HG03103 (cell line): ENCODE data around the gene GATD1.
"Not testable (repeated sequence)": the region's sequence is repeated elsewhere in the genome, so short reads cannot be mapped to it uniquely, and the experiment has no call there.

Source experiments
- ATAC-seq: cut with Tn5 transposase; IDR thresholded peaks from one replicate; pipeline ENCODE4 v1.9.1; 2021; ENCODE audit warnings: low read depth; ENCODE audit not compliant: unreplicated experiment

GATD1 gene

DNA sequence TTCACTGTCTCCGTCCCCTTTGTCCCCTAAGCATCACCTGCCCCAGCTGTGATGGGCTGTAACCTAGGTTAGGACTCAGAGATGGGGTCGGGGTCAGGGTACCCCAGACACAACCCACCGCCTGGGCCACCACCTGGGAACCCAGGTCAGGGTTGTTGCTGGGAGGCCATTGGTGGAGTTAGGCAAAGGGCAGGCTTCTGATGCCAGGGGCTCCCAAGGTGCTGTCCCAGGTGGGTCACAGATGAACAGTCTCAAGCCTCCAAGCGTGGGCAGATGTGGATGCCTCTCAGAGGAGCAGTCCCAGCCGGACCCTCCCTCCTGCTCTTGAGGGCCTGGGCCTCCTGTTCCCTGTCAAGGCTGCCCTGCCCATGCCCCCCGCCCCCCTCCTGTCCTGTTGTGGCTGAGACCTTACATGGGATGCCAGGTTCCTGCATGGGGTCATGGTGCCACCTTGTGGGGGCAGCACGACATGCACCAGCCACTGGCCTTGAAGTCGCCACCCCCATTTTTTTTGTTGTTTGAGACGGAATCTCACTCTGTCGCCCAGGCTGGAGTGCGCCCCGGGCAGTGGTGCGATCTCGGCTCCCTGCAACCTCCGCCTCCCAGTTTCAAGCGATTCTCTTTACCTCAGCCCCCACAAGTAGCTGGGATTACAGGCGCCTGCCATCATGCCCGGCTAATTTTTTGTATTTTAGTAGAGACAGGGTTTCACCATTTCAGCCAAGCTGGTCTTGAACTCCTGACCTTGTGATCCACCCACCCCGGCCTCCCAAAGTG, 12.1 kb downstream of the GATD1 start:
- ATAC-seq, result no peak

DNA sequence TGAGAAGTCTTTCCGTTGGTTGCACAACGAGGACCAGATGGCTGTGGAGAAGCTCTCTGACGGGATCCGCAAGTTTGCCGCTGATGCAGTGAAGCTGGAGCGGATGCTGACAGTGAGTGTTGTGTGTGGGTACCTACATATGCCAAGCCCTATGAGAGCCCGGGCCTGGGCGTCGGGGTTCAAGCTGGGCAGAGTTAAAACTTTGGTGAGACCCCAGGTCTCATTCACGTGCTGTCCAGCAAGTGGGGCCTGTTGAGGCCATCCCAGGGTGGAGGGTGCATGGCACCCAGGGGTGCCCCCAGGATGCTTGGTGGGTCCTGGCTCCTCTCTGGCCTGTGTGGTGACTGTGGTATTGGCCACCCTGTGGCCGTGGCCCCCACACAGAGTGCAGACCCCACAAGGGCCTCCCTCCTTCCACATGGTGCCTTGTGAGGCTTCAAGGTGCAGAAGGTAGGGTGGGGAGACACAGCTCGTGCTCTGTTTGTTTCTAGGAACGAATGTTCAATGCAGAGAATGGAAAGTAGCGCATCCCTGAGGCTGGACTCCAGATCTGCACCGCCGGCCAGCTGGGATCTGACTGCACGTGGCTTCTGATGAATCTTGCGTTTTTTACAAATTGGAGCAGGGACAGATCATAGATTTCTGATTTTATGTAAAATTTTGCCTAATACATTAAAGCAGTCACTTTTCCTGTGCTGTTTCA, 12.8 kb downstream of the GATD1 start:
- ATAC-seq, result no peak

DNA sequence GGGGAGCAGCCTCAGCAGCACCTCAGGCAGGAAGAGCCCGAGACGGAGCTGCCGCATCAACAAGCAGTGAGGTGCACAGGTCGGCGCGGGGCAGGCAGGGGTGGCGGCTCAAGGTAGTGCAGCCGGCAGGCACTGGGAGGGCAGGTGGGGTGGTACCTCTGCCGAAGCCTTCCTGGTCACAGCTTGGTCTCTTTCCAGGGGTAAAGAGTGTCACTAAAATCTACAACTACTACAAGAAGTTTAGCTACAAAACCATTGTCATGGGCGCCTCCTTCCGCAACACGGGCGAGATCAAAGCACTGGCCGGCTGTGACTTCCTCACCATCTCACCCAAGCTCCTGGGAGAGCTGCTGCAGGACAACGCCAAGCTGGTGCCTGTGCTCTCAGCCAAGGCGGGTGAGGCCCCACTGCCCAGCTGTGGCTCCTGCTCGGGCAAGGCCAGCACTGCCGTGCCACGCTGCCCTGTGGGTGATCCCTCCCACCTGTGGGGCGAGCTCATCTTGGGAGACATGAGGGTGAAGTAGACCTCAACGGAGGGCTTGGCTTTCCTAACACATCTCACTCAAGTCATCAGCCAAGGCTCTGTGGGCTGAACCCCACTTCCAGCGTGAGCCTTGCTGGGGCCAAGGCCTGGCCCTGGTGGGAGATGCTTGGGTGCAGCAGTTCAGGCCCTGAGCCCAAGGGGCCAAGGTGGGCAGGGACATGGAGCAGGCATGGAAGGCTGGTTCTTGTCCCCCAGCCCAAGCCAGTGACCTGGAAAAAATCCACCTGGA, 13.6 kb downstream of the GATD1 start:
- no peak for ATAC-seq

DNA sequence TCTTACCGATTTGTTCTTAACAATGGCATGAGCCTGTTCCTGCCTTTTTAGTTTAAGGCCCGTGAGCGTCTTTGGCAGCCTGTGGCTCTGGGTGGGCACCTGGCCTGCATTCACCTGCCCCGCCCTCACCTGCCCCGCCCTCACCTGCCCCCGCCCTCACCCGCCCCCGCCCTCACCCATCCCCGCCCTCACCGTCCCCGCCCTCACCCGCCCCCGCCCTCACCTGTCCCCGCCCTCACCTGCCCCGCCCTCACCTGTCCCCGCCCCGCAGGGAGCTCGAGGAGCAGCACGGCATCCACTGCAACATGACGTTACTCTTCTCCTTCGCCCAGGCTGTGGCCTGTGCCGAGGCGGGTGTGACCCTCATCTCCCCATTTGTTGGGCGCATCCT, 14.2 kb downstream of the GATD1 start:
- ATAC-seq, result no peak

DNA sequence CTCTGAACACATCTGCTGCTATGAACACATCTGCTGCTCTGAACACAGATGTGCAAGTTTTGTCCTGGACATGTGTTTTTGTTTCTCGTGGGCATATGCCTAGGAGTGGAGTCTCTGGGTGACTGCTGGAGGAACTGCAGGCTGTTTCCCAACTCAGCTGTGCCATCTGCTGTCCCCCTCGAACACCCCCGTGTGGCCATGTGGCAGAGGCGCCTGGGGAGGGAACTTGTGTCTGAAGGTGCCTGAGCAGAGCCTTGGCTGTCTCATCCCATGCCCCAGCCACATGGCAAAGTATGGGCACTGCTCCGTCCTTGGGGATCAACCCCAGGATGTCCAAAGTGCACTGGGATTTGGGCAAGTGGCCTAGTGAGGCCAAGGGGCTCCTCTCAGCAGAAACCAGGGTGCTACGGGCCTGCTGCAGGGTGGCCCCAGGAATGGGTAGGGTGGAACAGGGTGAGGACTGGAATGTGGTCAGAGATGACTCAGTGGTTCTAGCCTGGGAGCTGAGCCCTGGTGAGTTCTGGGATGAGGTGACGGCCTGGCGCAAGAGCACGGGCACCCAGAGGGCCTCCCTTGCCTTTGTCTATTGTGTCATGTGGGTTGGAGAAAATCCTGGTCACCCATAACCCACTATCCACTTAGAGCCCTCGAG, 14.7 kb downstream of the GATD1 start:
- no peak for ATAC-seq

DNA sequence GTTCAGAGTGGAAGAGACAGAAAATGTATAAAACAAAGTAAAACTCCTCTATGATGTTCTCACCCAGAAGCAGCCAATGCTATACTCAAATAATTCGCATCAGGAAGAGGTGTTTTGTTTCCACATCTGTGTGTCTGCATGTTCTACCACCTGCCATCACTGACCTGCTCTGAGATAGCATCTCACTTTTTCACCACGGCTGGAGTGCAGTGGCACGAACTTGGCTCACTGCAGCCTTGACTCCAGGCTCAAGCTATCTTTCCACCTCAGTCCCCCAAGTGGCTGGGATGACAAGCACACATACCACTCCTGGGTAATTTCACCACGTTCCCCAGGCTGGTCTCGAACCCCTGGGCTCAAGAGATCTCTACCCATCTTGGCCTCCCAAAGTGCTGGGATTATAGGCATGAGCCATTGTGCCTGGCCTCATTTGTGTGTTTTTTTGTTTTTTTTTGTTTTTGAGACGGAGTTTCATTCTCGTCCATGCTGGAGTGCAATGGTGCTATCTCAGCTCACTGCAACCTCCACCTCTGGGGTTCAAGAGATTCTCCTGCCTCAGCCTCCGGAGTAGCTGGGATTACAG, 15.7 kb downstream of the GATD1 start:
- no peak for ATAC-seq

DNA sequence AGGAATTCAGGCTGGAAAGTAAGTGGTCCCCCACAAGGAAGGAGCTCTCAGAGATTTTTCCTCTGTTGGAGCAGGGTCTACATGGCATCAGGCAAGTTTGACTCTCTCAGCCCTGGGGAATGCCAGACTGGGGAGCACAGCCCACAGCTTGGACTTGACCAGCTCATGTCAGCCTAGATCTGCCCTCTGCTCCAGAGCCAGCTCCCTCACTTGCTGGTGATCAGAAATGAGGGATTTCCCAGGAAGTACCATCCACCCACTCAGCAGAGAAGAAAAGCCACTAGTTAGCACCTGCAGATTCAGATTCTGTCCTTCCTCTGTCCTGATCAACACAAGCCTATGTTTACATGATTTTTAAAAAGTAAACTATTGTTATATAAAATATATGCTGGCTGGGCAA, 17.1 kb downstream of the GATD1 start:
- no peak for ATAC-seq

DNA sequence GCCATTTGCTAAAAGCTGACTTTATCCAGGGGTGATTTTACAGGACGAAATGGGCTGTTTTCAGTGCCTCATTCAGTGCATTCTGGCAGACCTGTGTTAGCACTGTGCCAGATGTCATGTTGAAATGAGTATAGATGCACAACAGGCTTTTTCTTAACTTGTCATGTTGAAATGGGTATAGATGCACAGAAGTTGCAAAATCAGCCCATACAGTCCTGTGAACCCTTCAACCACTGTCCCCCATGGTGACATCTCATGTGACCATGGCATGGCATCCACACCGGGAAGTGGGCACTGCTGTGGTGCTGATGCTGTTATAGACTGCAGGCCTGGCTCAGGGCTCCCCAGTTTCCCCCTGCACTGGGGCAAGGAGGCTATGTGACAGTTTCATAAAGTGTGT, 27.6 kb downstream of the GATD1 start:
- no peak for ATAC-seq

DNA sequence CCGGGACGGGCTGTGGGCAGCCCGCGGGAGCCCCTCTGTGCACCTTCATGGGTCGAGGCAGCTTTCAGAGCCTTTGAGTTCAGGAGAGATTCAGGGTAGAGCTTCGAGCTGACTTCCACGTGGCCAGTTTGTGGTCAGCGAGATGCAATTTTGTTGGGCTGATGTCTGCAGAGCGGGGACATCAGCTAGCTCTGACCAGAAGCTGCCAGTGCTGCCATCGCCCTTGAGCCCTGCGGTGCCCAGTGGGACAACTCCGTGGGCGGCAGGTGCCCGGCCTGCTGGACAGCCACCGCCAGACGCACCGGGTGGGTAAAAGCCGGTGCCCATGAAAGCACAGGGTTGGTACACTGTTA, 29.3 kb downstream of the GATD1 start:
- ATAC-seq, result no peak

DNA sequence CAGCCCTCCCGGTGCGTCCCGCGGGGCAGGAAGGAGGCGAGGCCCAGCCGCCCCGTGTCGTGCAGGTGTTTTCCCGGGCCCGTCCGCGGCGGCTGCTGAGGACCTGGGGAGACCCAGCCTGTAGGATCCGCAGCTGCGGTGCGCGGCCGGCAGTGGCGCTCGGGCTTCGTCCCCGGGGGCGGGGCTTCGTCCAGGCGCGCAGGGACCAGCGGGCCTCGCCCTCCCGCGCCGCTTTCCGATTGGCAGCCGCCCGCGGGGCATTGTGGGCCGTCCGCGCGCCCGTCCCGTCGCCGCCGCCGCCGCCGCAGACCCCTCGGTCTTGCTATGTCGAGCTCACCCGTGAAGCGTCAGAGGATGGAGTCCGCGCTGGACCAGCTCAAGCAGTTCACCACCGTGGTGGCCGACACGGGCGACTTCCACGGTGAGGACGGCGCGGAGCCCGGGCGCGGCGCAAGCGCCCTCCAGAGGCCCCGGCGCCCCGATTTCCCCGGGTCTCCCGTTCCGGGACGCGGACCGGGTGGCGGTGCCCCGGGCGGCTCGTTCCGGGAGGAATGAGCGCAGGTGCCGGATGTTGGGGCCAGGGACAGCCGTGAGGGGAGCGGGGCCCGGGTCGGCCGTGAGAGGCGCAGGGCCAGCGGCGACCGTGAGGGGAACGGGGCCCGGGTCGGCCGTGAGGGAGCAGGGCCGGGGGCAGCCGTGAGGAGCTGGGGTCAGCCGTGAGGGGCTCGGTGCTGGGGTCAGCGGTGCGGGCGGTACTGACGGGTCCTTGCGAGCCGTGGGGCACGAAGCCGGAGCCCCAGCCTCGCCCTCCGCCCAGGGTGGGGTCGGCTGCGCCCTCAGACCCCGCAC, 29.9 kb downstream of the GATD1 start, which contains the start of gene TALDO1:
TSS of gene TALDO1 (plus strand) at position 307 of the 849 bp plus-strand sequence. CDS start at position 325, 18 bp downstream.
- ATAC-seq, result peak; percentile 71

DNA sequence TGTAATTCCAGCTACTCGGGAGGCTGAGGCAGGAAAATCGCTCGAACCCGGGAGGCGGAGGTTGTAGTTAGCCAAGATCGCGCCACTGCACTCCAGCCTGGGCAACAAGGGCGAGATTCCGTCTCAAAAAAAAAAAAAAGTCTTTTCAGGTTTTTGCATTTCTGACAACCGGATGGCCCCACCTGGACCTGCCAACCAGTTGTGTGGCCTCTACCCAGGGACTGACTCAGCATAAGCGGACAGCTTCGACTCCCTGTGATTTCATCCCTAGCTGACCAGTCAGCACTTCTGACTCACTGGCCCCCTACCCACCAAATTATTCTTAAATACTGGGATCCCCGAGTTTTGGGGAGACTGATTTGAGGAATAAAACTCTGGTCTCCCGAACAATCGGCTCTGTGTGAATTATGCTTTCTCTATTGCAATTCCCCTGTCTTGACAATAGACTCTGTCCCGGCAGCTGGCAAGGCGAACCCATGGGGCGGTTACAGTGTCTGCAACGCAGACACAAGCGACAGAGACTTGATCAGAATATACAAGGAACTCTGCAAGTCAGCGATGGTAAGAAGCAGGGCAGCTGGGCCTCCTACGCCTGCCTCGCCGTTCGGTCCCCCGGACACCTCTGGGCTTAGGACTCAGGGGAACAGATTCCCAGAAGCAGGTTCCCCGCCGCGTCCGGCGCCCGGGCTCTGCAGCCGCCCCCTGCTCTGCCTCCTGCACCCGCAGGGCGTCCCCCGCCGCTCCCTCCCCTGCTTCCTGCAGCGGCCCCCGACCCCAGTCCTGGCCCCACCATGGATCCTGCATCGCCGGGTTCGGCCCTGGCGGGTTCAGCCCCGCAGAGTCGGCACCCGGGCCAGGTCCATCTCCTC, 30.8 kb downstream of the GATD1 start:
- peak; percentile 25 for ATAC-seq

DNA sequence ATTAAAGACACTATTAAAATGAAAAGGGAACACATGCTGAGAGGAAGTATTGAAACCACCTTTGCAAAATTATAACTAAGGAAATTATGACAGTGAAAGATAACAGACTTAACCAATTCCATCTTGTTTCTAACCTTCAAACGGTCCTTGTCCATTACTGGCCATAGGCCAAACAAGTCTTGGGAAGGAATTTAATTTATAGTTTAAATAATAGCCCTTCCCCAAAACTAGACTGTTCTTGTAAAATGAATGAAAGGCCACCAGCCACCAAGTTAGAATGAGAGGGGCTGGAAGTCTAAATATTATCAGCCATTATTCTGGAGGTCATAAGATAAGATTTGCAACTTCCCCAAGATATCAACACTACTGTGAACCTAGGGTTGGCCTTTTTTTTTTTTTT, 31.9 kb downstream of the GATD1 start:
- ATAC-seq, result no peak

DNA sequence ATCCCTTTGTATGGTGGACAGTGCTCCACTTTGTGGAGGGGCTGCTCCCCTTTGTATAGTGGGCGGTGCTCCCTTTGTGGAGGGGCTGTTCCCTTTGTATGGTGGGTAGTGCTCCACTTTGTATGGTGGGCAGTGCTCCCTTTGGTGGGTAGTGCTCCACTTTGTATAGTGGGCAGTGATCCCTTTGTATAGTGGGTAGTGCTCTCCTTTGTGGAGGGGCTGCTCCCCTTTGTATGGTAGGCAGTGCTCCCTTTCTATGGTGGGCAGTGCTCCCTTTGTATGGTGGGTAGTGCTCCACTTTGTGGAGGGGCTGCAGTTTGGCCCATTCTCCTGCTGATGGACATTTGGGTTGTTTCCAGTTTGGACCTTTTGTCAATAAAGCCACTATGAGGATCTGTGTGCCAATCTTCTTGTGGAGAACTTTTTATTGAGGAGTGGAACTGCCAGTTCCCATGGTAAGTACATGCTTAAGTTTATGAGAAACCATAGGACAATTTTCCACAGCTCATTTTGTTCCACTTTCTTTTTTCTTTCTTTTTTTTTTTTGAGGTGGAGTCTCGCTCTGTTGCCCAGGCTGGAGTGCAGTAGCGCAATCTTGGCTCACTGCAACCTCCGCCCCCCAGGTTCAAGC, 34.6 kb downstream of the GATD1 start:
- no peak for ATAC-seq

DNA sequence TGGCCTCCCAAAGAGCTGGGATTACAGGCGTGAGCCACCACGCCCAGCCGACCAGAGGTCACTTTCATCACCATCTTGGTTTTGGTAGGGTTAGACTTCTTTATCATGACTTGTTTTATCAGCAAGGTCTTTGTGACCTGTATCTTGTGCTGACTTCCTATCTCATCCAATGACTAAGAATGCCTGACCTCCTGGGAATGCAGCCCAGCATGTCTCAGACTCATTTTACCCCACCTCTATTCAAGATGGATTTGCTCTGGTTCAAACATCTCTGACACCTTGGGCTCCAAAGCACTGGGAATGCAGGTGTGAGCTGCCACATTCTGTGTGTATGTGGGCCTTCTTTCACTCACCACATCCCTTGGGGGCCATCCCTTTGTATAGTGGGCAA, 35.1 kb downstream of the GATD1 start:
- ATAC-seq, result no peak

DNA sequence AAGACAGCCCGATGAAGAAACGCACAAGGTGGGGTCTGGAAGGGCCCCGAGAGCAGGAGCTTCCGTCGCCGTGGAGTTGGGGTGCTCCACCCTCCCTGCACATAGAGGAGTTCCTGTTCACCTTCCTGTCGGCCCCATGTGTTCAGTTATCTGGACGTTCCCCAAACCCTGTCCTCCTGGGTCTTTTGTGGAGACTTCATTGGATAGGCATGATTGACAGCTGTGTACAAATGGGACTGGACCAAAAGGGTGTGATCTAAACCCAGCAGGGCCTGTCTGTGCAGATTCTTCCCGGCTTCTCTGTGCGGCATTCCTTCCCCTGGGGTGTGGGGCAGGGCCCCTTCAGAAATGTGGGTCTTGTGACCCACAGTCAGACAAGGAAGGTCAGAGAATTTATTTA, 39.4 kb downstream of the GATD1 start:
- ATAC-seq, result not testable (repeated sequence)

DNA sequence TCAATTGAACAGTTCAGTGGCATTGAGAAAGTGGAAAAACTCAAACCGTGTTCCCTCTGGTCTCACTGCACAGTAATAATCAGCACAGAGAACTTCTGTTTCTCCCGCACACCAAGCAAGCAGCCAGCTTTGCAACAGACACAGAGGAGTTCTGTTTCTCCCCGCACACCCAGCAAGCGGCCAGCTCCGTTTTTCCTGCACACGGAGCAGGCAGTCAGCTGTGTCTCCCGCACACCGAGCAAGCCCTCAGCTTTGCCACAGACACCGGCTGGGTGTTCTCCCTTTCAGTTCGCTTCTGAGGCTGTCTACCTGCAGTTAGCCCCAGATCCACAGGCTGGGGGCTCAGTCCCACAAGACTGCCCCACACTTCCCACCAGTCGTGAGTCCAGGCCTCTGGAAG, 39.9 kb downstream of the GATD1 start:
- ATAC-seq, result no peak

DNA sequence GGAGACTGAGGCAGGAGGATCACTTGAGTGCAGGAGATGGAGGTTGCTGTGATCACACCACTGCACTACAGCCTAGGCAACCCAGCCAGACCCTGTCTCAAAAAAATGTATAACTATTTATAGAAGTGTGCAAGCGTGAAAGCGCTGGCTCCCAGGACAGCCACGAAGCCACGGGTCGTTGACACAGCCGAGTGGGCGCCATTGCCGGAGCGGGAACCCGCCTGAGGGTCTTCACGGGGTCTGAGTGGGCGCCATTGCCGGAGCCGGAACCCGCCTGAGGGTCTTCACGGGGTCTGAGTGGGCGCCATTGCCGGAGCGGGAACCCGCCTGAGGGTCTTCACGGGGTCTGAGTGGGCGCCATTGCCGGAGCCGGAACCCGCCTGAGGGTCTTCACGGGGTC, 42.7 kb downstream of the GATD1 start:
- not testable (repeated sequence) for ATAC-seq

DNA sequence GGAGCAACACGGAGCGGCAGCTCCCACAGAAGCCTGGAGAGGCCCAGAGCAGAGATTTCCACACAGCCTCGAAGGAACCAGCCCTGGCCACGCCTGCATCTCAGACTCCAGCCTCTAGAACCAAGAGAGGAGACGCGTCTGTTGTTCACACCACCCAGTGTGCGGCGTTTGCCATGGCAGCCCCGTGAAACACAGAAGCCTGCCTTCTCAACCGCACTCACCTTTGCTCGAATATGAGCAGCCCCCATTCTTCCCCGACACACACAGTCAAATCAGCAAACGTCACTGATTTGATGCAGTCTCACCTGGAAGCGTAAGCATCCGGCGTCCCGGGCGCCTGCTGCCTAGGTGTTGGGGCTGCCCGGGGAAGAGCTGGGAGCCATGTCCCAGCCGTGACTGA, 44.2 kb downstream of the GATD1 start:
- no peak for ATAC-seq
